DND-41 (cell line): ENCODE data around the gene CLDN7.
A peak's percentile ranks its signal among the peaks of the same experiment; 100 is the strongest.

Experiments
- ATAC-seq: fragments of 200-7000 bp; cut with Tn5 transposase; 3 replicates; pipeline ENCODE4 v1.9.1; 2021; ENCODE audit warnings: low read depth; ENCODE audit not compliant: insufficient read depth
- DNase-seq: peaks from one replicate; pipeline ENCODE4 v3.0.0-alpha.2; 2020
- H2AFZ ChIP-seq: 2 replicates; pipeline ENCODE4 v1.6.0; 2012; ENCODE audit warnings: low read depth, low read length
- H3K27ac ChIP-seq: 2 replicates; pipeline ENCODE4 v1.5.1; 2012; ENCODE audit warnings: low read length, inconsistent platforms
- H3K27me3 ChIP-seq: fragments of 200-600 bp; sonication (generic); 2 replicates; pipeline ENCODE4 v1.6.0; 2012; ENCODE audit warnings: low read length, mild to moderate bottlenecking, inconsistent platforms; ENCODE audit not compliant: insufficient read depth, poor library complexity
- H3K36me3 ChIP-seq: 2 replicates; pipeline ENCODE4 v1.5.1; 2012; ENCODE audit warnings: low read length, inconsistent platforms; ENCODE audit not compliant: insufficient read depth
- H3K4me1 ChIP-seq: 2 replicates; pipeline ENCODE4 v1.5.1; 2012; ENCODE audit warnings: mild to moderate bottlenecking, low read length; ENCODE audit not compliant: insufficient read depth
- H3K4me2 ChIP-seq: 2 replicates; pipeline ENCODE4 v1.6.0; 2012; ENCODE audit warnings: mild to moderate bottlenecking, moderate library complexity, low read length, inconsistent platforms; ENCODE audit not compliant: insufficient read depth
- H3K4me3 ChIP-seq, 2 experiments: fragments of 200-600 bp in 1 of 2; shearing (Covaris generic) in 1 of 2; 2 replicates each; pipeline ENCODE4 v1.5.1; 2012 to 2016; ENCODE audit warnings: inconsistent platforms in 2 of 2, low read length in 2 of 2, mild to moderate bottlenecking in 2 of 2, low read depth in 1 of 2, moderate library complexity in 1 of 2
- H3K79me2 ChIP-seq: 2 replicates; pipeline ENCODE4 v1.6.0; 2012; ENCODE audit warnings: low read length, inconsistent platforms; ENCODE audit not compliant: insufficient read depth
- H3K9ac ChIP-seq: 2 replicates; pipeline ENCODE4 v1.6.0; 2012; ENCODE audit warnings: low read depth, mild to moderate bottlenecking, inconsistent platforms, low read length, moderate library complexity
- H3K9me3 ChIP-seq: 2 replicates; pipeline ENCODE4 v1.5.1; 2012; ENCODE audit warnings: low read length, moderate library complexity, mild to moderate bottlenecking, inconsistent platforms; ENCODE audit not compliant: insufficient read depth, severe bottlenecking
- H4K20me1 ChIP-seq: 2 replicates; pipeline ENCODE4 v1.6.0; 2012; ENCODE audit warnings: low read length; ENCODE audit not compliant: insufficient read depth
- EZH2 ChIP-seq: IDR thresholded peaks from 3 replicates; pipeline ENCODE4 v1.6.1; 2012; ENCODE audit warnings: borderline replicate concordance, low read depth, mild to moderate bottlenecking, moderate library complexity, low read length, inconsistent platforms; ENCODE audit not compliant: severe bottlenecking
- TF ChIP-seq, protein P1 (sequence below): IDR thresholded peaks from 2 replicates; pipeline ENCODE4 v1.5.1; 2012; ENCODE audit warnings: borderline replicate concordance, low read length, moderate library complexity, mild to moderate bottlenecking; ENCODE audit not compliant: poor library complexity, severe bottlenecking; ENCODE audit errors: extremely low read depth

Gene CLDN7

GRCh38 chr17:7222093-7222971 is 39.9 kb downstream of the CLDN7 start:
- DNase-seq (no peak), ATAC-seq (no peak)
- Histone ChIP-seq H3K4me3 (no peak overlapping the region), H3K36me3 (peaks cover 66% of the 10 kb centered on the region), H3K4me1 (peaks cover 47% of the 10 kb centered on the region), H3K79me2 (peaks cover 26% of the 10 kb centered on the region), H3K9me3 (no peaks in the 10 kb centered on the region), H4K20me1 (peaks cover 36% of the 10 kb centered on the region), H3K27ac (0 out of 2 replicates have a peak overlapping the region, but pooled peaks have one; percentile 5), H2AFZ (no peak overlapping the region), H3K27me3 (no peaks in the 10 kb centered on the region), H3K9ac (no peak overlapping the region), H3K4me2 (peak overlapping the region; percentile 88; the same call in 1 of the 2 replicates)
- TF ChIP-seq EZH2, result no peak
- TF ChIP-seq, protein P1, sequence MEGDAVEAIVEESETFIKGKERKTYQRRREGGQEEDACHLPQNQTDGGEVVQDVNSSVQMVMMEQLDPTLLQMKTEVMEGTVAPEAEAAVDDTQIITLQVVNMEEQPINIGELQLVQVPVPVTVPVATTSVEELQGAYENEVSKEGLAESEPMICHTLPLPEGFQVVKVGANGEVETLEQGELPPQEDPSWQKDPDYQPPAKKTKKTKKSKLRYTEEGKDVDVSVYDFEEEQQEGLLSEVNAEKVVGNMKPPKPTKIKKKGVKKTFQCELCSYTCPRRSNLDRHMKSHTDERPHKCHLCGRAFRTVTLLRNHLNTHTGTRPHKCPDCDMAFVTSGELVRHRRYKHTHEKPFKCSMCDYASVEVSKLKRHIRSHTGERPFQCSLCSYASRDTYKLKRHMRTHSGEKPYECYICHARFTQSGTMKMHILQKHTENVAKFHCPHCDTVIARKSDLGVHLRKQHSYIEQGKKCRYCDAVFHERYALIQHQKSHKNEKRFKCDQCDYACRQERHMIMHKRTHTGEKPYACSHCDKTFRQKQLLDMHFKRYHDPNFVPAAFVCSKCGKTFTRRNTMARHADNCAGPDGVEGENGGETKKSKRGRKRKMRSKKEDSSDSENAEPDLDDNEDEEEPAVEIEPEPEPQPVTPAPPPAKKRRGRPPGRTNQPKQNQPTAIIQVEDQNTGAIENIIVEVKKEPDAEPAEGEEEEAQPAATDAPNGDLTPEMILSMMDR, result no peak

DNA sequence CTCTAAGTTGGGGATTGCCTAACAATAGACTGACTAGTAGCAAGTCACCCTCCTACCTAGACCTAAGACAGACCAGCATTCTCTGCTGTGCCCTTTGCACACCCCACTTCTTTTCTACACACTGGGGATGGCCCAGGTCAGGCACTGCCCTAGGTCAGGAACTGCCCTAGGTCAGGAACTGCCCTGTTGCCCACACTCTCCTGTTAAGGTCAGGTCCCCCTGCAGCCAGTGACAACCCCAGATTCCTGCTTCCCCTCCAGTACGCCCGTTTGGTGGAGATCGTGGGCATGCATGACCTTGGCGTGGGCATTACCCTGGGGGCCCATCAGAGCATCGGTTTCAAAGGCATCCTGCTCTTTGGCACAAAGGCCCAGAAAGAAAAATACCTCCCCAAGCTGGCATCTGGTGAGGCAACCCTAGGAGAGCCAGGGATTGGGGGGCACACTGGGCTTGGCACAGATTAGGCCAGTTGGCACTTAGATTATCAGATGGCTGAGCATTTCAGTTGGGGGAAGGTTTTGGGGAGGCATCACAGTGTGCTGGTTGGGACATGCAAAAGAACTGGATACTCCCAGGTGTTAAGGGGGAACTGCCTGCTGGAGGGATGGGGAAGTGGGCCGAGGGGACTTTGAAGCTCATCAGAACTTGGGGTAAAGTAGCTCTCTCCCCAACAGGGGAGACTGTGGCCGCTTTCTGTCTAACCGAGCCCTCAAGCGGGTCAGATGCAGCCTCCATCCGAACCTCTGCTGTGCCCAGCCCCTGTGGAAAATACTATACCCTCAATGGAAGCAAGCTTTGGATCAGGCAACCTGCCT is 40.8 kb downstream of the CLDN7 start:
- H3K4me3 ChIP-seq, result peak overlapping the region in 1 of 2 experiments; percentile 85; a peak in 1 of 4 replicates
- peak overlapping the region; percentile 89 for H3K9ac ChIP-seq
- no peaks in the 10 kb centered on the region for H3K9me3 ChIP-seq
- peak overlapping the region; percentile 91 for H3K27ac ChIP-seq
- H3K4me2 ChIP-seq, result peak overlapping the region; percentile 88
- ATAC-seq, result peak; percentile 3; the same call in 1 of the 3 replicates
- TF ChIP-seq EZH2, result no peak
- TF ChIP-seq, protein P1, result no peak
- peaks cover 35% of the 10 kb centered on the region for H4K20me1 ChIP-seq
- peaks cover 53% of the 10 kb centered on the region for H3K4me1 ChIP-seq
- peaks cover 57% of the 10 kb centered on the region for H3K36me3 ChIP-seq
- DNase-seq, result no peak
- no peaks in the 10 kb centered on the region for H3K27me3 ChIP-seq
- peaks cover 32% of the 10 kb centered on the region for H3K79me2 ChIP-seq
- H2AFZ ChIP-seq, result no peak overlapping the region

DNA sequence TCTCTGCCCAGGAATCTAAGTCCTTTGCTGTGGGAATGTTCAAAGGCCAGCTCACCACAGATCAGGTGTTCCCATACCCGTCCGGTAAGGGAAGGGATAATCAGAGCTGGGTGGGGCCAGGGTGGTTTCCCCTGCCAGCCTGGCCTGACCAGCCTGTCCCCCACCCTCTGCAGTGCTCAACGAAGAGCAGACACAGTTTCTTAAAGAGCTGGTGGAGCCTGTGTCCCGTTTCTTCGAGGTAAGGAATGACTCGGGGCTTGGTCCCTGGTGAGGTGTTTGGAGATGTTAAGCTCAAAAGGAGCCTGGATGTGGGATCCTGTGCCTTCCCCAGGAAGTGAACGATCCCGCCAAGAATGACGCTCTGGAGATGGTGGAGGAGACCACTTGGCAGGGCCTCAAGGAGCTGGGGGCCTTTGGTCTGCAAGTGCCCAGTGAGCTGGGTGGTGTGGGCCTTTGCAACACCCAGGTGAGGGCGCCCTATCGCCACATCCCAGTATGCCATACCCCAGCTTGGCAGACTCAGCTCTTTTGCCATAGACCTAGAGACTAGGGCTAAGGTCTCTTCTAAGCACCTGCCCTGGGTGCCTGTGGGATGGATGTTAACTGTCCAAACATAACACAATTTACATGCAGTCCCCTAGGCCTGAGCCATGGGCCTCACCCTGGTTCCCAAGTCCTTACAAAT is 41.5 kb downstream of the CLDN7 start:
- ATAC-seq (peak; percentile 55), DNase-seq (peak; percentile 63)
- H3K9me3 ChIP-seq, result no peaks in the 10 kb centered on the region
- peak overlapping the region; percentile 91 for H3K27ac ChIP-seq
- H3K36me3 ChIP-seq, result peaks cover 50% of the 10 kb centered on the region
- TF ChIP-seq, protein P1, result peak; percentile 73
- TF ChIP-seq EZH2, result no peak
- H3K4me3 ChIP-seq, result peak overlapping the region; percentile 67 to 85
- H3K27me3 ChIP-seq, result no peaks in the 10 kb centered on the region
- peaks cover 35% of the 10 kb centered on the region for H4K20me1 ChIP-seq
- H3K79me2 ChIP-seq, result peaks cover 39% of the 10 kb centered on the region
- peak overlapping the region; percentile 88 for H3K4me2 ChIP-seq
- H3K9ac ChIP-seq, result peak overlapping the region; percentile 89
- H2AFZ ChIP-seq, result peak overlapping the region; percentile 62; the same call in 1 of the 2 replicates
- H3K4me1 ChIP-seq, result peaks cover 61% of the 10 kb centered on the region
